K562 (cell line): ENCODE results near the gene RABL6. TPM values are rescaled to one million over a fixed set of nuclear protein-coding genes. Genes with fewer than 3 reads are reported as not detected.

Experiments used
- ASH1L ChIP-seq: fragments of 450-650 bp; IDR thresholded peaks from 2 replicates; pipeline ENCODE4 v1.6.1; 2018; ENCODE audit warnings: borderline replicate concordance, mild to moderate bottlenecking, low read depth; ENCODE audit not compliant: partially characterized antibody
- BACH1 ChIP-seq: fragments of 200-800 bp; sonication (Bioruptor generic); IDR thresholded peaks from 2 replicates; pipeline ENCODE4 v1.6.1; 2016; ENCODE audit warnings: missing genetic modification characterization, missing compliant biosample characterization
- C11orf30 ChIP-seq: fragments of 450-650 bp; IDR thresholded peaks from 2 replicates; pipeline ENCODE4 v1.6.1; 2016; ENCODE audit warnings: low read depth, mild to moderate bottlenecking
- HDAC8 ChIP-seq: fragments of 450-650 bp; IDR thresholded peaks from 2 replicates; pipeline ENCODE4 v1.6.1; 2016; ENCODE audit warnings: mild to moderate bottlenecking, missing genetic modification characterization, moderate library complexity, missing compliant biosample characterization
- HEY1 ChIP-seq: fragments of 250-450 bp; sonication (Bioruptor Pico); IDR thresholded peaks from 2 replicates; pipeline ENCODE4 v1.5.0; 2020; ENCODE audit warnings: mild to moderate bottlenecking, moderate library complexity, borderline replicate concordance
- ILF3 ChIP-seq: fragments of 450-650 bp; IDR thresholded peaks from 2 replicates; pipeline ENCODE4 v1.6.1; 2018; ENCODE audit warnings: antibody characterized with exemption, mild to moderate bottlenecking, moderate library complexity, borderline replicate concordance
- JUN ChIP-seq, 2 experiments: sonication (generic) in 1 of 2; formaldehyde crosslinking in 1 of 2; IDR thresholded peaks; 2 replicates each; pipeline versions ENCODE4 v1.6.1 to v1.8.0; 2012 to 2022; ENCODE audit warnings: borderline replicate concordance in 2 of 2, mild to moderate bottlenecking in 2 of 2, improper control_type of control experiment in 1 of 2, low read depth in 1 of 2, low read length in 1 of 2, missing genetic modification reagents in 1 of 2
- LEF1 ChIP-seq: fragments of 450-650 bp; IDR thresholded peaks from 2 replicates; pipeline ENCODE4 v1.6.1; 2016; ENCODE audit warnings: mild to moderate bottlenecking
- MYNN ChIP-seq, 2 experiments: sonication (generic); formaldehyde crosslinking in 1 of 2; IDR thresholded peaks; 2 replicates each; pipeline versions ENCODE4 v1.5.0 to v1.6.1; 2016 to 2020; ENCODE audit warnings: antibody characterized with exemption in 1 of 2, missing genetic modification reagents in 1 of 2
- NR1H2 ChIP-seq: sonication (generic); formaldehyde crosslinking; IDR thresholded peaks from 2 replicates; pipeline ENCODE4 v1.4.0; 2020; ENCODE audit warnings: mild to moderate bottlenecking, missing genetic modification reagents
- NR2C1 ChIP-seq, 2 experiments: fragments of 450-650 bp; IDR thresholded peaks; 2 replicates each; pipeline ENCODE4 v1.6.1; 2017; ENCODE audit warnings: mild to moderate bottlenecking in 2 of 2, antibody characterized with exemption in 1 of 2, inconsistent platforms in 1 of 2, missing compliant biosample characterization in 1 of 2, missing genetic modification characterization in 1 of 2
- PRPF4 ChIP-seq: fragments of 200-400 bp; formaldehyde crosslinking; IDR thresholded peaks from one replicate; pipeline ENCODE4 v1.6.1; 2017; ENCODE audit warnings: low read length, low read depth, mild to moderate bottlenecking; ENCODE audit not compliant: insufficient read depth, poor library complexity, severe bottlenecking
- PTRF ChIP-seq: fragments of 450-650 bp; IDR thresholded peaks from 2 replicates; pipeline ENCODE4 v1.6.1; 2016; ENCODE audit warnings: mild to moderate bottlenecking, missing genetic modification characterization, missing compliant biosample characterization
- SMARCC2 ChIP-seq: fragments of 450-650 bp; IDR thresholded peaks from 2 replicates; pipeline ENCODE4 v1.6.1; 2017; ENCODE audit warnings: antibody characterized with exemption, moderate library complexity, mild to moderate bottlenecking, low read depth
- STAG1 ChIP-seq: sonication (generic); formaldehyde crosslinking; IDR thresholded peaks from 2 replicates; pipeline ENCODE4 v1.5.0; 2020; ENCODE audit warnings: missing genetic modification reagents, borderline replicate concordance
- TBP ChIP-seq: optimal IDR thresholded peaks from 2 replicates; pipeline ENCODE3; 2011; ENCODE audit warnings: low read depth, low read length, improper control_type of control experiment
- TEAD2 ChIP-seq: fragments of 450-650 bp; IDR thresholded peaks from 2 replicates; pipeline ENCODE4 v1.6.1; 2016; ENCODE audit warnings: missing genetic modification characterization, control low read depth, missing compliant biosample characterization
- ZNF785 ChIP-seq: fragments of 250-450 bp; sonication (Bioruptor Pico); IDR thresholded peaks from 2 replicates; pipeline ENCODE4 v1.4.0; 2020; ENCODE audit warnings: mild to moderate bottlenecking
- polyA plus RNA-seq, 8 experiments: library from polyadenylated mRNA; depleted of rRNA in 4 of 8; stranded (reverse) in 5 of 8; unstranded in 3 of 8; fragments of >200 nt; fragmentation: Nextera tagmentation in 2 of 8; fragmentation: Illumina TruSeq in 1 of 8; extraction: Ambion mirVana in 2 of 8; extraction: Trizol in 1 of 8; gene quantifications; 2 replicates each; pipeline versions ENCODE4 v1.2.1 to v1.2.3, GENCODE V29; 2011 to 2014; ENCODE audit warnings: inconsistent platforms in 1 of 8, missing spikeins in 1 of 8
- total RNA-seq, 7 experiments: library from RNA; depleted of rRNA in 6 of 7; stranded (reverse); fragments of >200 nt in 6 of 7; fragmentation: Illumina TruSeq in 2 of 7; extraction: Trizol in 2 of 7; gene quantifications; 2 replicates each; pipeline versions ENCODE4 v1.2.1 to v1.2.3, GENCODE V29; 2011 to 2021; ENCODE audit warnings: low replicate concordance in 1 of 7
- TF ChIP-seq, protein P1 (sequence below): sonication (generic); formaldehyde crosslinking; IDR thresholded peaks from 2 replicates; pipeline ENCODE4 v1.8.1; 2023; ENCODE audit warnings: mild to moderate bottlenecking, missing genetic modification reagents
- TF ChIP-seq, protein P2 (sequence below): fragments of 450-650 bp; IDR thresholded peaks from 2 replicates; pipeline ENCODE4 v1.6.1; 2016; ENCODE audit warnings: mild to moderate bottlenecking

RABL6 gene
- total and polyA plus RNA-seq, 9 of the 15 experiments (the other 6 are each of a cell fraction or from before 2014, with no cell fraction given): 5.6 to 181 (median 84.5) TPM

DNA sequence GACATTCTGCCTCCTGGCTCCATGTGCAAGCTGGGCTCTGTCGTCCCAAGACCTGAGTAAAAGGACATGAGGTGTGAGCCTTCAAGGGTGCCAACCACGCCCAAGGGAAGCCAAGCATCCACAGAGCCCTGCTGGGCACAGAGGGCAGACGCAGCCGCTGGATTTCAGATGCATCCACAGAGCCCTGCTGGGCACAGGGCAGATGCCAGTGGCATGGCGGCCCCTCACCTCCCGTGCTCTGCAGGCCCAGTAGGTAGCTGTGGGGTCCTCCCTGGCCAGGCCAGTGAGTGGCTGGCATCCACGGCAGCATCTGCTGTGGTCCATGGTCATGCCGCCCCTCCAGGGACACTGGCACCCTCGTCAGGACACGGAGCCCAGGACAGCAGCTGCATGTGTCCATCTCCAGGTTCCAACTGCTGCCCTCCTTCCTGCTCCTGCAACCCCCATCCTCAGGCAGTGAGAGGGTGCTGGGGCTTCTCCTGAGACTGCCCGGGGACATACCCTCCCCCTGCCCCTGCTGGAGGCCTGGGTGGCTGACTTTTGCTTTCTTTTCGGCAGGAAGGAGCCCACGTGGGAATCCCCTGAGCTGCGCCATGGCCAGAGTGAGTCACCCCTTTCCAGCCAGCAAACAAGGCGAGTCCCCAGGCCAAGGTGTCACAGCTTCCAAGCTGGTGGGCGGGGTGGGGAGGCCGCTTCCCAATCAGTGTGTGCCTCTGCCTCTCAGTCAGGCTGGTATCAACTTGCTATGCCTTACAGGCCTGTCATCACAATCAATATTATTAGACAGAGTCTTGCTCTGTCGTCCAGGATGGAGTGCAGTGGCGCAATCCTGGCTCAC is 74.6 kb downstream of the RABL6 start (continued):
- TF ChIP-seq HEY1 (CRISPR knock-in tag) (no peak), NR2C1 (IDR thresholded peaks at IDR 0.05) (no peak), NR2C1 (tag; IDR thresholded peaks at IDR 0.05) (no peak), HDAC8 (tag) (no peak), ZNF785 (CRISPR knock-in tag) (no peak), TEAD2 (tag) (no peak), JUN (IDR thresholded peaks at IDR 0.05; ENCODE audit: borderline replicate concordance, low read depth, low read length) (peak; percentile 95), JUN (CRISPR knock-in tag; IDR thresholded peaks at IDR 0.05; ENCODE audit: borderline replicate concordance) (peak; percentile 44; the same call in 1 of the 2 replicates), SMARCC2 (no peak), MYNN (IDR thresholded peaks at IDR 0.05) (no peak; the same call in 1 of the 2 replicates), MYNN (CRISPR knock-in tag; IDR thresholded peaks at IDR 0.05) (no peak), ILF3 (no peak), NR1H2 (CRISPR knock-in tag) (no peak), ASH1L (no peak), STAG1 (CRISPR knock-in tag) (no peak), PRPF4 (no peak), TBP (no peak), LEF1 (no peak), BACH1 (tag) (no peak), C11orf30 (no peak), PTRF (tag) (no peak)
- TF ChIP-seq, protein P1, sequence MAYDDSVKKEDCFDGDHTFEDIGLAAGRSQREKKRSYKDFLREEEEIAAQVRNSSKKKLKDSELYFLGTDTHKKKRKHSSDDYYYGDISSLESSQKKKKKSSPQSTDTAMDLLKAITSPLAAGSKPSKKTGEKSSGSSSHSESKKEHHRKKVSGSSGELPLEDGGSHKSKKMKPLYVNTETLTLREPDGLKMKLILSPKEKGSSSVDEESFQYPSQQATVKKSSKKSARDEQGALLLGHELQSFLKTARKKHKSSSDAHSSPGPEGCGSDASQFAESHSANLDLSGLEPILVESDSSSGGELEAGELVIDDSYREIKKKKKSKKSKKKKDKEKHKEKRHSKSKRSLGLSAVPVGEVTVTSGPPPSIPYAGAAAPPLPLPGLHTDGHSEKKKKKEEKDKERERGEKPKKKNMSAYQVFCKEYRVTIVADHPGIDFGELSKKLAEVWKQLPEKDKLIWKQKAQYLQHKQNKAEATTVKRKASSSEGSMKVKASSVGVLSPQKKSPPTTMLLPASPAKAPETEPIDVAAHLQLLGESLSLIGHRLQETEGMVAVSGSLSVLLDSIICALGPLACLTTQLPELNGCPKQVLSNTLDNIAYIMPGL (CRISPR knock-in tag): no peak
- TF ChIP-seq, protein P2, sequence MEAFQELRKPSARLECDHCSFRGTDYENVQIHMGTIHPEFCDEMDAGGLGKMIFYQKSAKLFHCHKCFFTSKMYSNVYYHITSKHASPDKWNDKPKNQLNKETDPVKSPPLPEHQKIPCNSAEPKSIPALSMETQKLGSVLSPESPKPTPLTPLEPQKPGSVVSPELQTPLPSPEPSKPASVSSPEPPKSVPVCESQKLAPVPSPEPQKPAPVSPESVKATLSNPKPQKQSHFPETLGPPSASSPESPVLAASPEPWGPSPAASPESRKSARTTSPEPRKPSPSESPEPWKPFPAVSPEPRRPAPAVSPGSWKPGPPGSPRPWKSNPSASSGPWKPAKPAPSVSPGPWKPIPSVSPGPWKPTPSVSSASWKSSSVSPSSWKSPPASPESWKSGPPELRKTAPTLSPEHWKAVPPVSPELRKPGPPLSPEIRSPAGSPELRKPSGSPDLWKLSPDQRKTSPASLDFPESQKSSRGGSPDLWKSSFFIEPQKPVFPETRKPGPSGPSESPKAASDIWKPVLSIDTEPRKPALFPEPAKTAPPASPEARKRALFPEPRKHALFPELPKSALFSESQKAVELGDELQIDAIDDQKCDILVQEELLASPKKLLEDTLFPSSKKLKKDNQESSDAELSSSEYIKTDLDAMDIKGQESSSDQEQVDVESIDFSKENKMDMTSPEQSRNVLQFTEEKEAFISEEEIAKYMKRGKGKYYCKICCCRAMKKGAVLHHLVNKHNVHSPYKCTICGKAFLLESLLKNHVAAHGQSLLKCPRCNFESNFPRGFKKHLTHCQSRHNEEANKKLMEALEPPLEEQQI: no peak
